Naive thymus-derived CD4-positive, alpha-beta T cell (primary cell): ENCODE data around the gene DNASE1L1. TPM values are rescaled to one million over a fixed set of nuclear protein-coding genes. Genes with fewer than 3 reads are reported as not detected.
A peak's percentile ranks its signal among the peaks of the same experiment; 100 is the strongest.

Experiments
- ATAC-seq: fragments of 150-1000 bp; cut with Tn5 transposase; 2 replicates; pipeline ENCODE4 v1.10.0; 2021; ENCODE audit warnings: mild to moderate bottlenecking, moderate library complexity
- CTCF ChIA-PET: fragments of 350-600 bp; sonication (Branson Sonifier 250); formaldehyde crosslinking; loops from one replicate; lab custom pipeline; 2021; ENCODE audit warnings: antibody characterized with exemption; lab: Charles Lee
- POLR2A ChIA-PET: fragments of 350-600 bp; sonication (Branson Sonifier 250); formaldehyde crosslinking; loops from one replicate; lab custom pipeline; 2021; ENCODE audit warnings: antibody characterized with exemption, inconsistent platforms; lab: Charles Lee
- DNase-seq, 9 donors: peaks; one replicate each; pipeline versions ENCODE4 v3.0.0 to v3.0.0-alpha.2; 2020 to 2022; ENCODE audit warnings: mixed read lengths in 1 of 9
- H3K27ac ChIP-seq: one replicate; pipeline ENCODE4 v1.7.0; 2013; ENCODE audit warnings: mild to moderate bottlenecking, low read depth, low read length, moderate library complexity
- H3K27me3 ChIP-seq, 2 donors: one replicate each; pipeline ENCODE4 v1.7.0; 2013; ENCODE audit warnings: low read length in 2 of 2, mild to moderate bottlenecking in 2 of 2, moderate library complexity in 2 of 2; ENCODE audit not compliant: control insufficient read depth in 2 of 2, insufficient read depth in 2 of 2
- H3K36me3 ChIP-seq, 3 experiments: 1 replicate in 2 of 3; 2 replicates in 1 of 3; pipeline ENCODE4 v1.7.0; 2013; ENCODE audit warnings: low read length in 3 of 3, mild to moderate bottlenecking in 3 of 3, moderate library complexity in 1 of 3; ENCODE audit not compliant: insufficient read depth in 3 of 3, control insufficient read depth in 2 of 3
- H3K4me1 ChIP-seq, 2 donors: one replicate each; pipeline ENCODE4 v1.7.0; 2013; ENCODE audit warnings: low read length in 2 of 2, mild to moderate bottlenecking in 2 of 2, moderate library complexity in 1 of 2; ENCODE audit not compliant: control insufficient read depth in 2 of 2, insufficient read depth in 2 of 2
- H3K4me3 ChIP-seq: 2 replicates; pipeline ENCODE4 v1.7.0; 2013; ENCODE audit warnings: mild to moderate bottlenecking, low read length
- H3K9me3 ChIP-seq, 3 experiments: 1 replicate in 2 of 3; 2 replicates in 1 of 3; pipeline ENCODE4 v1.7.0; 2013; ENCODE audit warnings: low read length in 3 of 3; ENCODE audit not compliant: control insufficient read depth in 2 of 3
- H3K27ac Mint-ChIP-seq, 9 donors: one replicate each; pipeline ENCODE4 v1.8.0; 2020 to 2022; ENCODE audit warnings: mixed read lengths in 9 of 9, mild to moderate bottlenecking in 8 of 9, moderate library complexity in 5 of 9, inconsistent platforms in 2 of 9
- H3K27me3 Mint-ChIP-seq, 5 donors: one replicate each; pipeline ENCODE4 v1.8.0; 2021 to 2022; ENCODE audit warnings: mixed read lengths in 5 of 5, mild to moderate bottlenecking in 1 of 5
- H3K36me3 Mint-ChIP-seq, 5 donors: one replicate each; pipeline ENCODE4 v1.8.0; 2020 to 2022; ENCODE audit warnings: mixed read lengths in 5 of 5, mild to moderate bottlenecking in 3 of 5, inconsistent platforms in 1 of 5
- H3K4me1 Mint-ChIP-seq, 7 donors: one replicate each; pipeline ENCODE4 v1.8.0; 2020 to 2022; ENCODE audit warnings: mixed read lengths in 7 of 7, mild to moderate bottlenecking in 3 of 7, inconsistent platforms in 1 of 7
- H3K4me3 Mint-ChIP-seq, 10 donors: one replicate each; pipeline ENCODE4 v1.8.0; 2020 to 2022; ENCODE audit warnings: mild to moderate bottlenecking in 10 of 10, mixed read lengths in 10 of 10, moderate library complexity in 6 of 10, inconsistent platforms in 2 of 10
- H3K9me3 Mint-ChIP-seq, 11 donors: one replicate each; pipeline ENCODE4 v1.8.0; 2020 to 2022; ENCODE audit warnings: mixed read lengths in 11 of 11, mild to moderate bottlenecking in 4 of 11, inconsistent platforms in 1 of 11, moderate library complexity in 1 of 11
- intact Hi-C, 2 donors: fragments of 100-400 bp; cut with micrococcal nuclease; formaldehyde crosslinking; loops; one replicate each; pipeline ENCODE4 v1.15.1; 2023
- polyA plus RNA-seq, 2 donors: library from polyadenylated mRNA; unstranded; fragments of 300-500 nt; fragmentation: Illumina TruSeq; gene quantifications; one replicate each; pipeline ENCODE4 v1.2.3, GENCODE V29; 2021
- total RNA-seq, 6 experiments: library from RNA in 5 of 6; stranded (reverse) in 5 of 6; gene quantifications; 1 replicate in 5 of 6; 2 replicates in 1 of 6; pipeline ENCODE4 v1.2.3 and lab custom pipeline; 2021 to 2026

Gene DNASE1L1
- total and polyA plus RNA-seq, 7 experiments from 2014 or later: 11.1 to 31.1 (median 19.6) TPM

GRCh38 chrX:154417157-154417556, 8.1 kb upstream of the DNASE1L1 start:
- no peak for ATAC-seq
- H3K36me3 Mint-ChIP-seq: peaks cover 0 to 12% (median 3%) of the 10 kb centered on the region in 5 donors
- H3K27me3 ChIP-seq: no peaks in the 10 kb centered on the region
- no peaks in the 10 kb centered on the region for H3K36me3 ChIP-seq
- no peak overlapping the region for H3K4me3 ChIP-seq
- intact Hi-C loops: no loop called here
- no peaks in the 10 kb centered on the region for H3K9me3 Mint-ChIP-seq
- no peaks in the 10 kb centered on the region for H3K9me3 ChIP-seq
- H3K4me1 ChIP-seq: peaks cover 6% of the 10 kb centered on the region in 2 donors
- POLR2A ChIA-PET: no interaction called here
- H3K4me1 Mint-ChIP-seq: peaks cover 5 to 13% (median 6%) of the 10 kb centered on the region in 7 donors
- no peak overlapping the region for H3K27ac ChIP-seq
- no peak overlapping the region for H3K4me3 Mint-ChIP-seq
- CTCF ChIA-PET: no interaction called here
- no peak for DNase-seq
- no peaks in the 10 kb centered on the region for H3K27me3 Mint-ChIP-seq
- H3K27ac Mint-ChIP-seq: peak overlapping the region in 1 of 9 donors; percentile 25

GRCh38 chrX:154413142-154413541, 4.1 kb upstream of the DNASE1L1 start:
- Mint-ChIP-seq H3K4me3 (peak overlapping the region in 7 of 10 donors; percentile 37 to 90 (median 81)), H3K27me3 (no peaks in the 10 kb centered on the region), H3K36me3 (peaks cover 0 to 6% (median 4%) of the 10 kb centered on the region in 5 donors), H3K9me3 (peaks cover 0 to 3% (median 0%) of the 10 kb centered on the region in 11 donors), H3K27ac (peak overlapping the region in 4 of 9 donors; percentile 84 to 93 (median 90)), H3K4me1 (peaks cover 9 to 21% (median 16%) of the 10 kb centered on the region in 7 donors)
- Histone ChIP-seq H3K36me3 (no peaks in the 10 kb centered on the region), H3K9me3 (no peaks in the 10 kb centered on the region), H3K27me3 (no peaks in the 10 kb centered on the region), H3K4me1 (peaks cover 6 to 7% of the 10 kb centered on the region in 2 donors), H3K27ac (peak overlapping the region; percentile 79), H3K4me3 (no peak overlapping the region)
- ATAC-seq (no peak), DNase-seq (no peak)
- intact Hi-C loops: loop anchor here in 1 of 2 donors (2.0 to 5.0 kb wide), 3 partner anchors 46 to 78 kb away; partner anchors contain the start of genes LAGE3, PLXNA3 and SLC10A3
- POLR2A ChIA-PET: interaction anchor here (1.2 to 5.2 kb wide), 5 partner anchors 13 to 445 kb away, joined by 3 to 77 read pairs (median 15); partner anchors contain the start of genes ATP6AP1, RPL10 and SLC10A3
- CTCF ChIA-PET: no interaction called here

GRCh38 chrX:154412468-154412867, 3.4 kb upstream of the DNASE1L1 start:
- H3K9me3 Mint-ChIP-seq: peaks cover 0 to 3% (median 0%) of the 10 kb centered on the region in 11 donors

GRCh38 chrX:154411981-154412340, 2.9 kb upstream of the DNASE1L1 start:
- Histone ChIP-seq H3K9me3 (no peaks in the 10 kb centered on the region), H3K27ac (peak overlapping the region; percentile 79), H3K4me1 (peaks cover 6 to 7% of the 10 kb centered on the region in 2 donors), H3K4me3 (peak overlapping the region; percentile 67), H3K36me3 (no peaks in the 10 kb centered on the region), H3K27me3 (no peaks in the 10 kb centered on the region)
- CTCF ChIA-PET: no interaction called here
- intact Hi-C loops: loop anchor here (1.0 to 5.0 kb wide), 7 partner anchors 13 to 79 kb away; partner anchors contain the start of genes ATP6AP1 (in 2 of the 2), SLC10A3 (in 2 of the 2), LAGE3 (in 1 of the 2) and PLXNA3 (in 1 of the 2)
- POLR2A ChIA-PET: interaction anchor here (0.6 to 5.2 kb wide), 18 partner anchors 12 to 706 kb away, joined by 3 to 77 read pairs (median 4); partner anchors contain the start of genes ATP6AP1, IKBKG, LAGE3 and PLXNA3
- Mint-ChIP-seq H3K27me3 (no peaks in the 10 kb centered on the region), H3K4me3 (peak overlapping the region; percentile 71 to 90 (median 83)), H3K27ac (peak overlapping the region; percentile 44 to 93 (median 85)), H3K36me3 (peaks cover 0 to 6% (median 4%) of the 10 kb centered on the region in 5 donors), H3K4me1 (peaks cover 9 to 22% (median 15%) of the 10 kb centered on the region in 7 donors), H3K9me3 (peaks cover 0 to 3% (median 0%) of the 10 kb centered on the region in 11 donors)
- ATAC-seq (peak; percentile 58), DNase-seq (peak in 6 of 9 donors; percentile 30 to 47 (median 33))

More at GRCh38 chrX:154412468-154412867, 3.4 kb upstream of the DNASE1L1 start:
- Mint-ChIP-seq H3K27ac (peak overlapping the region; percentile 44 to 93 (median 85)), H3K27me3 (no peaks in the 10 kb centered on the region), H3K36me3 (peaks cover 0 to 6% (median 4%) of the 10 kb centered on the region in 5 donors), H3K4me3 (peak overlapping the region; percentile 71 to 90 (median 83)), H3K4me1 (peaks cover 9 to 22% (median 16%) of the 10 kb centered on the region in 7 donors)
- CTCF ChIA-PET: no interaction called here
- Histone ChIP-seq H3K36me3 (no peaks in the 10 kb centered on the region), H3K4me3 (peak overlapping the region; percentile 67), H3K27me3 (no peaks in the 10 kb centered on the region), H3K4me1 (peaks cover 6 to 7% of the 10 kb centered on the region in 2 donors), H3K27ac (peak overlapping the region; percentile 79), H3K9me3 (no peaks in the 10 kb centered on the region)
- ATAC-seq: peak; percentile 49
- POLR2A ChIA-PET: interaction anchor here (0.6 to 5.2 kb wide), 16 partner anchors 13 to 707 kb away, joined by 3 to 77 read pairs (median 4); partner anchors contain the start of genes ATP6AP1, IKBKG, LAGE3 and RPL10
- intact Hi-C loops: loop anchor here (1.0 to 5.0 kb wide), 5 partner anchors 16 to 78 kb away; partner anchors contain the start of genes ATP6AP1 (in 2 of the 2), LAGE3 (in 1 of the 2), PLXNA3 (in 1 of the 2) and SLC10A3 (in 1 of the 2)
- DNase-seq: peak in 6 of 9 donors; percentile 22 to 37 (median 30)

- Mint-ChIP-seq H3K27me3 (no peaks in the 10 kb centered on the region), H3K27ac (peak overlapping the region in 5 of 9 donors; percentile 19 to 75 (median 62)), H3K36me3 (peaks cover 0 to 4% (median 0%) of the 10 kb centered on the region in 5 donors), H3K9me3 (peaks cover 0 to 3% (median 0%) of the 10 kb centered on the region in 11 donors), H3K4me1 (peaks cover 9 to 22% (median 13%) of the 10 kb centered on the region in 7 donors), H3K4me3 (peak overlapping the region in 8 of 10 donors; percentile 10 to 81 (median 60))
- Histone ChIP-seq H3K4me3 (no peak overlapping the region), H3K9me3 (no peaks in the 10 kb centered on the region), H3K36me3 (no peaks in the 10 kb centered on the region), H3K27ac (no peak overlapping the region), H3K27me3 (no peaks in the 10 kb centered on the region), H3K4me1 (peaks cover 6 to 7% of the 10 kb centered on the region in 2 donors)
- DNase-seq: no peak
- no peak for ATAC-seq
- POLR2A ChIA-PET: interaction anchor here (1.0 to 5.2 kb wide), 3 partner anchors 9 to 81 kb away, joined by 4 to 77 read pairs (median 4); partner anchors contain the start of gene RPL10
- CTCF ChIA-PET: no interaction called here
- intact Hi-C loops: no loop called here
Measured at GRCh38 chrX:154408659-154409221, 314 bp downstream of the DNASE1L1 start.

GRCh38 chrX:154404625-154405192, 4.3 kb downstream of the DNASE1L1 start:
- no peak for ATAC-seq
- Mint-ChIP-seq H3K27me3 (no peaks in the 10 kb centered on the region), H3K4me3 (no peak overlapping the region), H3K36me3 (peaks cover 0 to 6% (median 2%) of the 10 kb centered on the region in 5 donors), H3K27ac (no peak overlapping the region), H3K9me3 (no peaks in the 10 kb centered on the region), H3K4me1 (peaks cover 2 to 14% (median 11%) of the 10 kb centered on the region in 7 donors)
- Histone ChIP-seq H3K27ac (no peak overlapping the region), H3K4me1 (peaks cover 4 to 6% of the 10 kb centered on the region in 2 donors), H3K4me3 (no peak overlapping the region), H3K27me3 (no peaks in the 10 kb centered on the region), H3K9me3 (no peaks in the 10 kb centered on the region), H3K36me3 (peaks cover 4 to 14% (median 11%) of the 10 kb centered on the region in 3 experiments)
- CTCF ChIA-PET: no interaction called here
- POLR2A ChIA-PET: interaction anchor here (0.7 kb wide), 1 partner anchor 23 kb away, joined by 3 read pairs; no protein-coding TSS in a partner anchor
- intact Hi-C loops: no loop called here
- no peak for DNase-seq
